MCF 10A (cell line): ENCODE data around the gene TRAPPC8. TPM values are rescaled to one million over a fixed set of nuclear protein-coding genes. Genes with fewer than 3 reads are reported as not detected.
"Not testable (repeated sequence)": the region's sequence is repeated elsewhere in the genome, so short reads cannot be mapped to it uniquely, and the experiment has no call there.

Experiments used
- BruUV-seq: library from RNA; stranded (reverse); fragments of 400-500 nt; replicated peaks from 2 replicates; lab custom pipeline; 2021; lab: Mats Ljungman, UMichigan
- CTCF ChIA-PET: fragments of 300-600 bp; sonication (Branson Sonifier 250); formaldehyde crosslinking; extraction: SDS; loops from one replicate; lab custom pipeline; 2021; ENCODE audit warnings: antibody characterized with exemption, inconsistent platforms; lab: Yijun Ruan, JAX
- POLR2A ChIA-PET: fragments of 300-600, 350-650 bp; sonication (Branson Sonifier 250); formaldehyde crosslinking; extraction: SDS; loops from one replicate; lab custom pipeline; 2020; ENCODE audit warnings: antibody characterized with exemption, inconsistent platforms; lab: Yijun Ruan, JAX
- DNase-seq: peaks from one replicate; pipeline ENCODE4 v3.0.0-alpha.2; 2018; ENCODE audit not compliant: unreplicated experiment
- H3K27ac Mint-ChIP-seq: one replicate; pipeline ENCODE4 v1.8.0; 2022; ENCODE audit warnings: mild to moderate bottlenecking, low read depth, mixed read lengths; ENCODE audit not compliant: unreplicated experiment
- H3K27me3 Mint-ChIP-seq: one replicate; pipeline ENCODE4 v1.8.0; 2022; ENCODE audit warnings: mixed read lengths; ENCODE audit not compliant: insufficient read depth, unreplicated experiment
- H3K36me3 Mint-ChIP-seq: one replicate; pipeline ENCODE4 v1.8.0; 2022; ENCODE audit warnings: mild to moderate bottlenecking, moderate library complexity, mixed read lengths; ENCODE audit not compliant: insufficient read depth, unreplicated experiment
- H3K4me1 Mint-ChIP-seq: one replicate; pipeline ENCODE4 v1.8.0; 2022; ENCODE audit warnings: mixed read lengths; ENCODE audit not compliant: insufficient read depth, unreplicated experiment
- H3K4me3 Mint-ChIP-seq: one replicate; pipeline ENCODE4 v1.8.0; 2022; ENCODE audit warnings: mild to moderate bottlenecking, moderate library complexity, mixed read lengths; ENCODE audit not compliant: unreplicated experiment
- H3K9me3 Mint-ChIP-seq: one replicate; pipeline ENCODE4 v1.8.0; 2022; ENCODE audit warnings: mixed read lengths; ENCODE audit not compliant: unreplicated experiment
- intact Hi-C: fragments of 100-400 bp; cut with micrococcal nuclease; formaldehyde crosslinking; loops from 2 replicates; pipeline ENCODE4 v1.14.1; 2022
- total RNA-seq: library from RNA; stranded (reverse); gene quantifications from 2 replicates; pipeline ENCODE4 v1.2.3, GENCODE V29; 2022
- TF ChIP-seq, protein P1 (sequence below): fragments of 200-600 bp; IDR thresholded peaks from one replicate; pipeline ENCODE4 v1.8.0; 2022; ENCODE audit warnings: antibody characterized with exemption, mild to moderate bottlenecking; ENCODE audit not compliant: unreplicated experiment

TRAPPC8 gene
- total RNA-seq, 1 experiment from 2014 or later: 29.0 TPM

GRCh38 chr18:31929273-31929672, 13.7 kb downstream of the TRAPPC8 start:
- Mint-ChIP-seq H3K36me3 (peaks cover 36% of the 10 kb centered on the region), H3K4me1 (peaks cover 15% of the 10 kb centered on the region), H3K4me3 (no peak overlapping the region), H3K27ac (no peak overlapping the region), H3K9me3 (no peaks in the 10 kb centered on the region), H3K27me3 (no peaks in the 10 kb centered on the region)
- ChIA-PET POLR2A (no interaction called here), CTCF (interaction anchor here (0.6 kb wide), 1 partner anchor 367 kb away, joined by 4 read pairs; no protein-coding TSS in a partner anchor)
- TF ChIP-seq, protein P1, sequence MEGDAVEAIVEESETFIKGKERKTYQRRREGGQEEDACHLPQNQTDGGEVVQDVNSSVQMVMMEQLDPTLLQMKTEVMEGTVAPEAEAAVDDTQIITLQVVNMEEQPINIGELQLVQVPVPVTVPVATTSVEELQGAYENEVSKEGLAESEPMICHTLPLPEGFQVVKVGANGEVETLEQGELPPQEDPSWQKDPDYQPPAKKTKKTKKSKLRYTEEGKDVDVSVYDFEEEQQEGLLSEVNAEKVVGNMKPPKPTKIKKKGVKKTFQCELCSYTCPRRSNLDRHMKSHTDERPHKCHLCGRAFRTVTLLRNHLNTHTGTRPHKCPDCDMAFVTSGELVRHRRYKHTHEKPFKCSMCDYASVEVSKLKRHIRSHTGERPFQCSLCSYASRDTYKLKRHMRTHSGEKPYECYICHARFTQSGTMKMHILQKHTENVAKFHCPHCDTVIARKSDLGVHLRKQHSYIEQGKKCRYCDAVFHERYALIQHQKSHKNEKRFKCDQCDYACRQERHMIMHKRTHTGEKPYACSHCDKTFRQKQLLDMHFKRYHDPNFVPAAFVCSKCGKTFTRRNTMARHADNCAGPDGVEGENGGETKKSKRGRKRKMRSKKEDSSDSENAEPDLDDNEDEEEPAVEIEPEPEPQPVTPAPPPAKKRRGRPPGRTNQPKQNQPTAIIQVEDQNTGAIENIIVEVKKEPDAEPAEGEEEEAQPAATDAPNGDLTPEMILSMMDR: no peak
- no TSS peak for BruUV-seq
- intact Hi-C loops: no loop called here
- no peak for DNase-seq

GRCh38 chr18:31926988-31927387, 15.9 kb downstream of the TRAPPC8 start:
- H3K27me3 Mint-ChIP-seq, H3K4me3 Mint-ChIP-seq, DNase-seq, POLR2A ChIA-PET, BruUV-seq, H3K9me3 Mint-ChIP-seq, H3K27ac Mint-ChIP-seq, intact Hi-C loops: not testable (repeated sequence)
- CTCF ChIA-PET: interaction anchor here (0.6 kb wide), 1 partner anchor 33 kb away, joined by 3 read pairs; no protein-coding TSS in a partner anchor
- Mint-ChIP-seq H3K36me3 (peaks cover 52% of the 10 kb centered on the region), H3K4me1 (peaks cover 15% of the 10 kb centered on the region)

DNA sequence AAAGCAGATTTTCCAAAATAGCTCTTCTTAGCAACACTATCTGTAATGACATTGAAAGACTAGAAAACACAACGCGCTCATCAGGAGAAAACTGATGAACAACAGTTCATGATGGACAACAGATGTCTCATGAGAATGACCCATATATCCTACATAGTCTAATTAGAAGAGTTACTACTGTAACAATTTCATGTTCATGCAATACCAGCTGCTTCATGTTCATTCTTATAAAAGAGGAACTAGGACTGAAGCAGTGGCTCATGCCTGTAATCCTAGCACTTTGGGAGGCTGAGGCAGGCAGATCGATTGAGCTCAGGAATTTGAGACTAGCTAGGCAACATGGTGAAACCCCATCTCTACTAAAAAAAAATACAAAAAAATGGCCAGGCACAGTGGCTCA, 22.7 kb downstream of the TRAPPC8 start:
- intact Hi-C loops: no loop called here
- Mint-ChIP-seq H3K4me3 (no peak overlapping the region), H3K9me3 (no peaks in the 10 kb centered on the region), H3K27me3 (no peaks in the 10 kb centered on the region), H3K4me1 (peaks cover 3% of the 10 kb centered on the region), H3K27ac (no peak overlapping the region), H3K36me3 (peaks cover 62% of the 10 kb centered on the region)
- DNase-seq: no peak
- POLR2A ChIA-PET: interaction anchor here (1.0 to 2.8 kb wide), 2 partner anchors 18 to 22 kb away, joined by 3 to 9 read pairs; partner anchors contain the start of gene TRAPPC8
- BruUV-seq: no TSS peak
- CTCF ChIA-PET: interaction anchor here (0.6 kb wide), 1 partner anchor 66 kb away, joined by 3 read pairs; no protein-coding TSS in a partner anchor
- TF ChIP-seq, protein P1: no peak

DNA sequence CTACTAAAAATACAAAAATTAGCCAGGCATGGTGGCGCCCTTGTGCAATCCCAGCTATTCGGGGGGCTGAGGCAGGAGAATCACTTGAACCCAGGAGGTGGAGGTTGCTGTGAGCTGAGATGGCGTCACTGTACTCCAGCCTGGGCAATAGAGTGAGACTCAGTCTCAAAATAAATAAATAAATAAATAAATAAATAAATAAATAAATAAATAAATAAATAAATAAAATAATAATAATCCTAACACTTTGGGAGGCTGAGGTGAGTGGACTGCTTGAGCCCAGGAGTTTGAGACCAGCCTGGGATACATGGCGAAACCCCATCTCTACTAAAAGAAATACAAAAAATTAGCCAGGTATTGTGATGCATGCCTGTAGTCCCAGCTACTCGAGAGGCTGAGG, 23.6 kb downstream of the TRAPPC8 start:
- POLR2A ChIA-PET: interaction anchor here (2.8 kb wide), 1 partner anchor 23 kb away, joined by 9 read pairs; the partner anchor contains the start of gene TRAPPC8
- H3K27me3 Mint-ChIP-seq, H3K27ac Mint-ChIP-seq, CTCF ChIA-PET, BruUV-seq, H3K9me3 Mint-ChIP-seq, DNase-seq, intact Hi-C loops, H3K4me3 Mint-ChIP-seq, H3K4me1 Mint-ChIP-seq: not testable (repeated sequence)
- peaks cover 62% of the 10 kb centered on the region for H3K36me3 Mint-ChIP-seq

GRCh38 chr18:31918733-31919132, 24.2 kb downstream of the TRAPPC8 start:
- Mint-ChIP-seq H3K9me3 (no peaks in the 10 kb centered on the region), H3K27me3 (no peaks in the 10 kb centered on the region), H3K27ac (no peak overlapping the region), H3K4me1 (no peaks in the 10 kb centered on the region), H3K36me3 (peaks cover 61% of the 10 kb centered on the region), H3K4me3 (no peak overlapping the region)
- CTCF ChIA-PET: no interaction called here
- no TSS peak for BruUV-seq
- POLR2A ChIA-PET: no interaction called here
- intact Hi-C loops: no loop called here
- no peak for DNase-seq
- TF ChIP-seq, protein P1: no peak
